22Rv1 (cell line): ENCODE data around the gene CTNNA3.

Experiments
- ZFX ChIP-seq: fragments of 450-650 bp; IDR thresholded peaks from 2 replicates; pipeline ENCODE4 v1.6.1; 2017; ENCODE audit warnings: antibody characterized with exemption, borderline replicate concordance
- TF ChIP-seq, protein P1 (sequence below): fragments of 450-650 bp; IDR thresholded peaks from 2 replicates; pipeline ENCODE4 v1.5.1; 2017; ENCODE audit warnings: mild to moderate bottlenecking

- TF ChIP-seq, protein P1, sequence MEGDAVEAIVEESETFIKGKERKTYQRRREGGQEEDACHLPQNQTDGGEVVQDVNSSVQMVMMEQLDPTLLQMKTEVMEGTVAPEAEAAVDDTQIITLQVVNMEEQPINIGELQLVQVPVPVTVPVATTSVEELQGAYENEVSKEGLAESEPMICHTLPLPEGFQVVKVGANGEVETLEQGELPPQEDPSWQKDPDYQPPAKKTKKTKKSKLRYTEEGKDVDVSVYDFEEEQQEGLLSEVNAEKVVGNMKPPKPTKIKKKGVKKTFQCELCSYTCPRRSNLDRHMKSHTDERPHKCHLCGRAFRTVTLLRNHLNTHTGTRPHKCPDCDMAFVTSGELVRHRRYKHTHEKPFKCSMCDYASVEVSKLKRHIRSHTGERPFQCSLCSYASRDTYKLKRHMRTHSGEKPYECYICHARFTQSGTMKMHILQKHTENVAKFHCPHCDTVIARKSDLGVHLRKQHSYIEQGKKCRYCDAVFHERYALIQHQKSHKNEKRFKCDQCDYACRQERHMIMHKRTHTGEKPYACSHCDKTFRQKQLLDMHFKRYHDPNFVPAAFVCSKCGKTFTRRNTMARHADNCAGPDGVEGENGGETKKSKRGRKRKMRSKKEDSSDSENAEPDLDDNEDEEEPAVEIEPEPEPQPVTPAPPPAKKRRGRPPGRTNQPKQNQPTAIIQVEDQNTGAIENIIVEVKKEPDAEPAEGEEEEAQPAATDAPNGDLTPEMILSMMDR, result no peak
- no peak for TF ChIP-seq ZFX
Measured at GRCh38 chr10:66717231-66717981, 978.6 kb downstream of the CTNNA3 start.
